Uterus (tissue), 2 donors: ENCODE measurements around the gene ANKRD65.

Source experiments
- POLR2A ChIP-seq, 2 donors: fragments of 450-650 bp; IDR thresholded peaks; one replicate each; pipeline ENCODE4 v1.6.1; 2016; ENCODE audit warnings: antibody characterized with exemption in 2 of 2, mild to moderate bottlenecking in 1 of 2, moderate library complexity in 1 of 2
- TF ChIP-seq, protein P1 (sequence below), 4 experiments: fragments of 200-600 bp in 2 of 4; fragments of 450-650 bp in 2 of 4; sonication (generic) in 2 of 4; IDR thresholded peaks; one replicate each; pipeline ENCODE4 v1.5.1; 2016 to 2019; ENCODE audit warnings: antibody characterized with exemption in 4 of 4, mild to moderate bottlenecking in 2 of 4, moderate library complexity in 1 of 4

GRCh38 chr1:1460540-1461130 lies 39.6 kb upstream of the ANKRD65 start:
- TF ChIP-seq, protein P1, sequence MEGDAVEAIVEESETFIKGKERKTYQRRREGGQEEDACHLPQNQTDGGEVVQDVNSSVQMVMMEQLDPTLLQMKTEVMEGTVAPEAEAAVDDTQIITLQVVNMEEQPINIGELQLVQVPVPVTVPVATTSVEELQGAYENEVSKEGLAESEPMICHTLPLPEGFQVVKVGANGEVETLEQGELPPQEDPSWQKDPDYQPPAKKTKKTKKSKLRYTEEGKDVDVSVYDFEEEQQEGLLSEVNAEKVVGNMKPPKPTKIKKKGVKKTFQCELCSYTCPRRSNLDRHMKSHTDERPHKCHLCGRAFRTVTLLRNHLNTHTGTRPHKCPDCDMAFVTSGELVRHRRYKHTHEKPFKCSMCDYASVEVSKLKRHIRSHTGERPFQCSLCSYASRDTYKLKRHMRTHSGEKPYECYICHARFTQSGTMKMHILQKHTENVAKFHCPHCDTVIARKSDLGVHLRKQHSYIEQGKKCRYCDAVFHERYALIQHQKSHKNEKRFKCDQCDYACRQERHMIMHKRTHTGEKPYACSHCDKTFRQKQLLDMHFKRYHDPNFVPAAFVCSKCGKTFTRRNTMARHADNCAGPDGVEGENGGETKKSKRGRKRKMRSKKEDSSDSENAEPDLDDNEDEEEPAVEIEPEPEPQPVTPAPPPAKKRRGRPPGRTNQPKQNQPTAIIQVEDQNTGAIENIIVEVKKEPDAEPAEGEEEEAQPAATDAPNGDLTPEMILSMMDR (IDR thresholded peaks at IDR 0.05): no peak
- TF ChIP-seq POLR2A (IDR thresholded peaks at IDR 0.05): no peak
